ENCODE measurements around the gene AGAP1. TPM values are rescaled to one million over a fixed set of nuclear protein-coding genes. Genes with fewer than 3 reads are reported as not detected.

AGAP1 gene
- total RNA-seq, 2 experiments from 2014 or later = not detected

GRCh38 chr2:235566415-235566814, 72.6 kb downstream of the AGAP1 start:
- no peak for DNase-seq (ENCODE audit: low spot score)
- no peaks in the 10 kb centered on the region for H3K9me2 ChIP-seq (ENCODE audit: insufficient read depth, low read length)
- H3K36me3 ChIP-seq (ENCODE audit: insufficient read depth, low read length) = no peaks in the 10 kb centered on the region
- no peaks in the 10 kb centered on the region for H3K4me1 ChIP-seq (ENCODE audit: insufficient read depth, low read length, poor library complexity, severe bottlenecking)
- H4K20me1 ChIP-seq (ENCODE audit: insufficient read depth, low read length) = no peaks in the 10 kb centered on the region
- intact Hi-C loops (cut with micrococcal nuclease; ENCODE audit: unreplicated experiment) = no loop called here
- no TSS peak for BruUV-seq (replicated peaks)
- no peaks in the 10 kb centered on the region for H3K9me3 ChIP-seq (ENCODE audit: low read length)
- ChIA-PET CTCF (ENCODE audit: unreplicated experiment) (no interaction called here), POLR2A (no interaction called here)
- TF ChIP-seq CTCF (conservative IDR thresholded peaks at IDR 0.05; ENCODE audit: low read length) (no peak), EZH2phosphoT487 (IDR thresholded peaks at IDR 0.05; ENCODE audit: borderline replicate concordance, low read depth, low read length) (no peak)
- no peaks in the 10 kb centered on the region for H3K79me2 ChIP-seq (ENCODE audit: insufficient read depth, low read depth, low read length)
- no peak overlapping the region for H3K4me2 ChIP-seq (ENCODE audit: low read length)
- H3K27ac ChIP-seq (ENCODE audit: low read depth, low read length, poor library complexity, severe bottlenecking) = no peak overlapping the region
- H2AFZ ChIP-seq (ENCODE audit: low read length) = no peak overlapping the region
- no peak overlapping the region for H3K4me3 ChIP-seq (ENCODE audit: low read depth, low read length, poor library complexity, severe bottlenecking)

GRCh38 chr2:235566931-235567495, 73.2 kb downstream of the AGAP1 start:
- DNase-seq (ENCODE audit: low spot score) = no peak
- Histone ChIP-seq H3K9me2 (ENCODE audit: insufficient read depth, low read length) (no peaks in the 10 kb centered on the region), H3K4me1 (ENCODE audit: insufficient read depth, low read length, poor library complexity, severe bottlenecking) (no peaks in the 10 kb centered on the region), H3K4me2 (ENCODE audit: low read length) (no peak overlapping the region), H3K4me3 (ENCODE audit: low read depth, low read length, poor library complexity, severe bottlenecking) (no peak overlapping the region), H3K36me3 (ENCODE audit: insufficient read depth, low read length) (no peaks in the 10 kb centered on the region), H3K27ac (ENCODE audit: low read depth, low read length, poor library complexity, severe bottlenecking) (no peak overlapping the region), H2AFZ (ENCODE audit: low read length) (no peak overlapping the region), H3K79me2 (ENCODE audit: insufficient read depth, low read depth, low read length) (no peaks in the 10 kb centered on the region), H3K9me3 (ENCODE audit: low read length) (no peaks in the 10 kb centered on the region), H4K20me1 (ENCODE audit: insufficient read depth, low read length) (no peaks in the 10 kb centered on the region)
- BruUV-seq (replicated peaks) = no TSS peak
- intact Hi-C loops (cut with micrococcal nuclease; ENCODE audit: unreplicated experiment) = no loop called here
- ChIA-PET CTCF (ENCODE audit: unreplicated experiment) (no interaction called here), POLR2A (no interaction called here)
- no peak for TF ChIP-seq CTCF (conservative IDR thresholded peaks at IDR 0.05; ENCODE audit: low read length)
- TF ChIP-seq EZH2phosphoT487 (IDR thresholded peaks at IDR 0.05; ENCODE audit: borderline replicate concordance, low read depth, low read length) = no peak

- POLR2A ChIA-PET = no interaction called here
- H2AFZ ChIP-seq (ENCODE audit: low read length) = no peak overlapping the region
- no TSS peak for BruUV-seq (replicated peaks)
- no peaks in the 10 kb centered on the region for H3K79me2 ChIP-seq (ENCODE audit: insufficient read depth, low read depth, low read length)
- H3K4me2 ChIP-seq (ENCODE audit: low read length) = no peak overlapping the region
- H4K20me1 ChIP-seq (ENCODE audit: insufficient read depth, low read length) = no peaks in the 10 kb centered on the region
- intact Hi-C loops (cut with micrococcal nuclease; ENCODE audit: unreplicated experiment) = no loop called here
- H3K27ac ChIP-seq (ENCODE audit: low read depth, low read length, poor library complexity, severe bottlenecking) = no peak overlapping the region
- no peaks in the 10 kb centered on the region for H3K36me3 ChIP-seq (ENCODE audit: insufficient read depth, low read length)
- no peaks in the 10 kb centered on the region for H3K4me1 ChIP-seq (ENCODE audit: insufficient read depth, low read length, poor library complexity, severe bottlenecking)
- H3K9me2 ChIP-seq (ENCODE audit: insufficient read depth, low read length) = no peaks in the 10 kb centered on the region
- H3K4me3 ChIP-seq (ENCODE audit: low read depth, low read length, poor library complexity, severe bottlenecking) = no peak overlapping the region
- TF ChIP-seq EZH2phosphoT487 (IDR thresholded peaks at IDR 0.05; ENCODE audit: borderline replicate concordance, low read depth, low read length) (no peak), CTCF (conservative IDR thresholded peaks at IDR 0.05; ENCODE audit: low read length) (no peak)
- no peaks in the 10 kb centered on the region for H3K9me3 ChIP-seq (ENCODE audit: low read length)
- CTCF ChIA-PET (ENCODE audit: unreplicated experiment) = no interaction called here
- no peak for DNase-seq (ENCODE audit: low spot score)
Observed at GRCh38 chr2:235567842-235568241, 74.0 kb downstream of the AGAP1 start.

All from OCI-LY7 (cell line).